B cell (primary cell): ENCODE data around the gene PTRH1.

Source experiments
- EZH2 ChIP-seq: IDR thresholded peaks from 2 replicates; pipeline ENCODE4 v1.6.1; 2012; ENCODE audit warnings: borderline replicate concordance, low read depth, mild to moderate bottlenecking, moderate library complexity, low read length; ENCODE audit not compliant: insufficient read depth, poor library complexity, severe bottlenecking
- TF ChIP-seq, protein P1 (sequence below): fragments of 200-600 bp; IDR thresholded peaks from one replicate; pipeline ENCODE4 v1.8.0; 2022; ENCODE audit warnings: antibody characterized with exemption, mild to moderate bottlenecking

DNA sequence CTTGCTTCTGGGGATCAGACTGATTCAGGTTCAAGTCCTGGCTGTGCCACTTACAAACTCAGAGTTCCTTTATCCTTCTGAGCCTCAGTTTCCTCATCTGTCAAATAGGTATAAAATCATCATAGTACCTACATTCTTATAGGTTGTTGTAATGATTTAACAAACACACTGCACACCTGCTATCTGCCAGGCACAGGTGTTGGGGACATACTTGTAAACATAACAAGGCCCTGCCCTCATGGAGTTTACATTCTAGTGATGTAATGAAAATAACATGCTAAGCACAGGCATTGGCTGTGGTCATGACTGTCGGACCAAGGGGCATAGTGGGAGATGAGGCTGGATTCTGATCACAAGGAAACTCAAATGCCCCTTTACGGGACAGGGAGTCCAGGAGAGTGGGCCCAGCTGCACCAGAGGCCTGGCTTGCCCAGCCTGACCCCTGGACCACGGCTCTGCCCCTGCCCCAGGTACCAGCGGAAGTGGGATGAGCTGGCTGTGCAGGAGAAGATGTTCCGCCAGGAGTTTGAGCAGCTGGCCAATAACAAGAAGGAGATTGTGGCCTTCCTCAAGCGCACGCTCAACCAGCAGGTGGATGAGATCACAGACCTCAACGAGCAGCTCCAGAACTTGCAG, 6.4 kb downstream of the PTRH1 start:
- TF ChIP-seq, protein P1, sequence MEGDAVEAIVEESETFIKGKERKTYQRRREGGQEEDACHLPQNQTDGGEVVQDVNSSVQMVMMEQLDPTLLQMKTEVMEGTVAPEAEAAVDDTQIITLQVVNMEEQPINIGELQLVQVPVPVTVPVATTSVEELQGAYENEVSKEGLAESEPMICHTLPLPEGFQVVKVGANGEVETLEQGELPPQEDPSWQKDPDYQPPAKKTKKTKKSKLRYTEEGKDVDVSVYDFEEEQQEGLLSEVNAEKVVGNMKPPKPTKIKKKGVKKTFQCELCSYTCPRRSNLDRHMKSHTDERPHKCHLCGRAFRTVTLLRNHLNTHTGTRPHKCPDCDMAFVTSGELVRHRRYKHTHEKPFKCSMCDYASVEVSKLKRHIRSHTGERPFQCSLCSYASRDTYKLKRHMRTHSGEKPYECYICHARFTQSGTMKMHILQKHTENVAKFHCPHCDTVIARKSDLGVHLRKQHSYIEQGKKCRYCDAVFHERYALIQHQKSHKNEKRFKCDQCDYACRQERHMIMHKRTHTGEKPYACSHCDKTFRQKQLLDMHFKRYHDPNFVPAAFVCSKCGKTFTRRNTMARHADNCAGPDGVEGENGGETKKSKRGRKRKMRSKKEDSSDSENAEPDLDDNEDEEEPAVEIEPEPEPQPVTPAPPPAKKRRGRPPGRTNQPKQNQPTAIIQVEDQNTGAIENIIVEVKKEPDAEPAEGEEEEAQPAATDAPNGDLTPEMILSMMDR: no peak
- no peak for TF ChIP-seq EZH2
